ENCODE data around the gene RBMS3.

DNA sequence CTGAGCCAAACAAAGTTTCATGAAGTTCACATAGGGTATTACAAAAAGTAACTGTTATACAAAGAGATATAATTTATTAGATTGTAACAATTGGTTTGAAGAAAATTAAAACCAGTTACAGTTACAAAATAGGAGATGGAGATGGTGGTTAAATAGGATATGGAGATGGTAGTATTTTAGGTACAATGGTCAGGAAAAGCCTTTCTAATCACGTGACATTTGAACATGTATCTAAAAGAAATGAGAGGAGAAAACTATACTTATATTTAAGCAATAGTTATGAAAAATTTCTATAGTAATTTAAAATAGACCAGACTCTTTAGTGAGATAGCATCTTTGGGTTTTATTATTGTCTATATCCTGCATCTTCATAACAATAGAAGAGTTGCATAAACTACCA lies 312.9 kb downstream of the RBMS3 start:
- TF ChIP-seq EZH2 (IDR thresholded peaks at IDR 0.05; ENCODE audit: low read depth, unreplicated experiment) (no peak), CTCF (conservative IDR thresholded peaks at IDR 0.05; ENCODE audit: low read depth in 2 of 2) (no peak), JUNB (IDR thresholded peaks at IDR 0.05; ENCODE audit: unreplicated experiment) (no peak), CREB1 (CRISPR knock-in tag; IDR thresholded peaks at IDR 0.05; ENCODE audit: low read depth) (no peak), POLR2AphosphoS5 (IDR thresholded peaks at IDR 0.05; ENCODE audit: low read depth) (no peak)
- TF ChIP-seq, protein P1, sequence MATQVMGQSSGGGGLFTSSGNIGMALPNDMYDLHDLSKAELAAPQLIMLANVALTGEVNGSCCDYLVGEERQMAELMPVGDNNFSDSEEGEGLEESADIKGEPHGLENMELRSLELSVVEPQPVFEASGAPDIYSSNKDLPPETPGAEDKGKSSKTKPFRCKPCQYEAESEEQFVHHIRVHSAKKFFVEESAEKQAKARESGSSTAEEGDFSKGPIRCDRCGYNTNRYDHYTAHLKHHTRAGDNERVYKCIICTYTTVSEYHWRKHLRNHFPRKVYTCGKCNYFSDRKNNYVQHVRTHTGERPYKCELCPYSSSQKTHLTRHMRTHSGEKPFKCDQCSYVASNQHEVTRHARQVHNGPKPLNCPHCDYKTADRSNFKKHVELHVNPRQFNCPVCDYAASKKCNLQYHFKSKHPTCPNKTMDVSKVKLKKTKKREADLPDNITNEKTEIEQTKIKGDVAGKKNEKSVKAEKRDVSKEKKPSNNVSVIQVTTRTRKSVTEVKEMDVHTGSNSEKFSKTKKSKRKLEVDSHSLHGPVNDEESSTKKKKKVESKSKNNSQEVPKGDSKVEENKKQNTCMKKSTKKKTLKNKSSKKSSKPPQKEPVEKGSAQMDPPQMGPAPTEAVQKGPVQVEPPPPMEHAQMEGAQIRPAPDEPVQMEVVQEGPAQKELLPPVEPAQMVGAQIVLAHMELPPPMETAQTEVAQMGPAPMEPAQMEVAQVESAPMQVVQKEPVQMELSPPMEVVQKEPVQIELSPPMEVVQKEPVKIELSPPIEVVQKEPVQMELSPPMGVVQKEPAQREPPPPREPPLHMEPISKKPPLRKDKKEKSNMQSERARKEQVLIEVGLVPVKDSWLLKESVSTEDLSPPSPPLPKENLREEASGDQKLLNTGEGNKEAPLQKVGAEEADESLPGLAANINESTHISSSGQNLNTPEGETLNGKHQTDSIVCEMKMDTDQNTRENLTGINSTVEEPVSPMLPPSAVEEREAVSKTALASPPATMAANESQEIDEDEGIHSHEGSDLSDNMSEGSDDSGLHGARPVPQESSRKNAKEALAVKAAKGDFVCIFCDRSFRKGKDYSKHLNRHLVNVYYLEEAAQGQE (IDR thresholded peaks at IDR 0.05; ENCODE audit: unreplicated experiment), result no peak
- TF ChIP-seq, protein P2, sequence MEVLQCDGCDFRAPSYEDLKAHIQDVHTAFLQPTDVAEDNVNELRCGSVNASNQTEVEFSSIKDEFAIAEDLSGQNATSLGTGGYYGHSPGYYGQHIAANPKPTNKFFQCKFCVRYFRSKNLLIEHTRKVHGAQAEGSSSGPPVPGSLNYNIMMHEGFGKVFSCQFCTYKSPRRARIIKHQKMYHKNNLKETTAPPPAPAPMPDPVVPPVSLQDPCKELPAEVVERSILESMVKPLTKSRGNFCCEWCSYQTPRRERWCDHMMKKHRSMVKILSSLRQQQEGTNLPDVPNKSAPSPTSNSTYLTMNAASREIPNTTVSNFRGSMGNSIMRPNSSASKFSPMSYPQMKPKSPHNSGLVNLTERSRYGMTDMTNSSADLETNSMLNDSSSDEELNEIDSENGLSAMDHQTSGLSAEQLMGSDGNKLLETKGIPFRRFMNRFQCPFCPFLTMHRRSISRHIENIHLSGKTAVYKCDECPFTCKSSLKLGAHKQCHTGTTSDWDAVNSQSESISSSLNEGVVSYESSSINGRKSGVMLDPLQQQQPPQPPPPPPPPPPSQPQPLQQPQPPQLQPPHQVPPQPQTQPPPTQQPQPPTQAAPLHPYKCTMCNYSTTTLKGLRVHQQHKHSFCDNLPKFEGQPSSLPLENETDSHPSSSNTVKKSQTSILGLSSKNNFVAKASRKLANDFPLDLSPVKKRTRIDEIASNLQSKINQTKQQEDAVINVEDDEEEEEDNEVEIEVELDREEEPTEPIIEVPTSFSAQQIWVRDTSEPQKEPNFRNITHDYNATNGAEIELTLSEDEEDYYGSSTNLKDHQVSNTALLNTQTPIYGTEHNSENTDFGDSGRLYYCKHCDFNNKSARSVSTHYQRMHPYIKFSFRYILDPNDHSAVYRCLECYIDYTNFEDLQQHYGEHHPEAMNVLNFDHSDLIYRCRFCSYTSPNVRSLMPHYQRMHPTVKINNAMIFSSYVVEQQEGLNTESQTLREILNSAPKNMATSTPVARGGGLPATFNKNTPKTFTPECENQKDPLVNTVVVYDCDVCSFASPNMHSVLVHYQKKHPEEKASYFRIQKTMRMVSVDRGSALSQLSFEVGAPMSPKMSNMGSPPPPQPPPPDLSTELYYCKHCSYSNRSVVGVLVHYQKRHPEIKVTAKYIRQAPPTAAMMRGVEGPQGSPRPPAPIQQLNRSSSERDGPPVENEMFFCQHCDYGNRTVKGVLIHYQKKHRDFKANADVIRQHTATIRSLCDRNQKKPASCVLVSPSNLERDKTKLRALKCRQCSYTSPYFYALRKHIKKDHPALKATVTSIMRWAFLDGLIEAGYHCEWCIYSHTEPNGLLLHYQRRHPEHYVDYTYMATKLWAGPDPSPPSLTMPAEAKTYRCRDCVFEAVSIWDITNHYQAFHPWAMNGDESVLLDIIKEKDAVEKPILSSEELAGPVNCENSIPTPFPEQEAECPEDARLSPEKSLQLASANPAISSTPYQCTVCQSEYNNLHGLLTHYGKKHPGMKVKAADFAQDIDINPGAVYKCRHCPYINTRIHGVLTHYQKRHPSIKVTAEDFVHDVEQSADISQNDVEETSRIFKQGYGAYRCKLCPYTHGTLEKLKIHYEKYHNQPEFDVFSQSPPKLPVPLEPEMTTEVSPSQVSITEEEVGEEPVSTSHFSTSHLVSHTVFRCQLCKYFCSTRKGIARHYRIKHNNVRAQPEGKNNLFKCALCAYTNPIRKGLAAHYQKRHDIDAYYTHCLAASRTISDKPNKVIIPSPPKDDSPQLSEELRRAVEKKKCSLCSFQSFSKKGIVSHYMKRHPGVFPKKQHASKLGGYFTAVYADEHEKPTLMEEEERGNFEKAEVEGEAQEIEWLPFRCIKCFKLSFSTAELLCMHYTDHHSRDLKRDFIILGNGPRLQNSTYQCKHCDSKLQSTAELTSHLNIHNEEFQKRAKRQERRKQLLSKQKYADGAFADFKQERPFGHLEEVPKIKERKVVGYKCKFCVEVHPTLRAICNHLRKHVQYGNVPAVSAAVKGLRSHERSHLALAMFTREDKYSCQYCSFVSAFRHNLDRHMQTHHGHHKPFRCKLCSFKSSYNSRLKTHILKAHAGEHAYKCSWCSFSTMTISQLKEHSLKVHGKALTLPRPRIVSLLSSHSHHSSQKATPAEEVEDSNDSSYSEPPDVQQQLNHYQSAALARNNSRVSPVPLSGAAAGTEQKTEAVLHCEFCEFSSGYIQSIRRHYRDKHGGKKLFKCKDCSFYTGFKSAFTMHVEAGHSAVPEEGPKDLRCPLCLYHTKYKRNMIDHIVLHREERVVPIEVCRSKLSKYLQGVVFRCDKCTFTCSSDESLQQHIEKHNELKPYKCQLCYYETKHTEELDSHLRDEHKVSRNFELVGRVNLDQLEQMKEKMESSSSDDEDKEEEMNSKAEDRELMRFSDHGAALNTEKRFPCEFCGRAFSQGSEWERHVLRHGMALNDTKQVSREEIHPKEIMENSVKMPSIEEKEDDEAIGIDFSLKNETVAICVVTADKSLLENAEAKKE (CRISPR knock-in tag; IDR thresholded peaks at IDR 0.05), result no peak
